Erythroblast (primary cell): ENCODE measurements around the gene ISG15.

Experiments used
- GATA1 ChIP-seq: IDR thresholded peaks from 2 replicates; pipeline ENCODE4 v1.6.1; 2011; ENCODE audit warnings: low read depth, mild to moderate bottlenecking, control low read depth, low read length, moderate library complexity
- POLR2A ChIP-seq: IDR thresholded peaks from 2 replicates; pipeline ENCODE4 v1.6.1; 2011; ENCODE audit warnings: mild to moderate bottlenecking, low read length

DNA sequence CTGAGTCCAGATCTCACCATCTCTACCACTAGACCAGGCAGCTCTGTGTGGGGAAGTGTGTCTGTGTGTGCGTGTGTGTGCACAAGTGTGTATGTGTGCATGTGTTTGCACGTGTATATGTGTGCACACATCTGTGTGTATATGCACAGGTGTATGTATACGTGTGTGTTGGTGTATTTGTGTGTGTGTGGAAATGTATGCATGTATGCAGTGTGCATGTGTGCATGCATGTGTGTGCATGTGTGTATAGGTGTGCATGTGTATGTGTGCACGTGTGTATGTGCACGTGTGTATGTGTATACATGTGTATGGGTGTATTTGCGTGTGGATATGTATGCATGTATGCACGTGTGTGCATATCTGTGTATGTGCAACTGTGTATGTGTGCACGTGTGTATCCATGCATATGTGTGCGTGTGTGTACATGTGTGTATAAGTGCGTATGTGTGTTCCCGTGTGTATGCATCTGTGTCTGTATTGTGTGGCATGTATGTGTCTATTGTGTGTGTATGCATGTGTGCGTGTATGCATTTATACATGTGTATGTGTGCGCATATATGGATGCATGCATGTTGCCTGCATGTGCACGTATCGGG, 43.9 kb upstream of the ISG15 start:
- TF ChIP-seq POLR2A (no peak), GATA1 (no peak)
